Cardiac fibroblast (primary cell): ENCODE data around the gene NUMB.

ENCODE experiments used
- DNase-seq, 2 donors: peaks; one replicate each; pipeline versions ENCODE4 v3.0.0 to v3.0.0-alpha.2; 2010; ENCODE audit warnings: low read depth in 2 of 2
- H3K4me3 ChIP-seq, 2 donors: replicated peaks in 1 of 2; 1 replicate in 1 of 2; 2 replicates in 1 of 2; pipeline ENCODE4 v1.5.1; 2011; ENCODE audit warnings: low read depth in 2 of 2, low read length in 2 of 2, mild to moderate bottlenecking in 2 of 2, moderate library complexity in 1 of 2
- TF ChIP-seq, protein P1 (sequence below): IDR thresholded peaks from one replicate; pipeline ENCODE4 v1.5.1; 2011; ENCODE audit warnings: low read depth, mild to moderate bottlenecking, low read length, inconsistent platforms

The NUMB gene

DNA sequence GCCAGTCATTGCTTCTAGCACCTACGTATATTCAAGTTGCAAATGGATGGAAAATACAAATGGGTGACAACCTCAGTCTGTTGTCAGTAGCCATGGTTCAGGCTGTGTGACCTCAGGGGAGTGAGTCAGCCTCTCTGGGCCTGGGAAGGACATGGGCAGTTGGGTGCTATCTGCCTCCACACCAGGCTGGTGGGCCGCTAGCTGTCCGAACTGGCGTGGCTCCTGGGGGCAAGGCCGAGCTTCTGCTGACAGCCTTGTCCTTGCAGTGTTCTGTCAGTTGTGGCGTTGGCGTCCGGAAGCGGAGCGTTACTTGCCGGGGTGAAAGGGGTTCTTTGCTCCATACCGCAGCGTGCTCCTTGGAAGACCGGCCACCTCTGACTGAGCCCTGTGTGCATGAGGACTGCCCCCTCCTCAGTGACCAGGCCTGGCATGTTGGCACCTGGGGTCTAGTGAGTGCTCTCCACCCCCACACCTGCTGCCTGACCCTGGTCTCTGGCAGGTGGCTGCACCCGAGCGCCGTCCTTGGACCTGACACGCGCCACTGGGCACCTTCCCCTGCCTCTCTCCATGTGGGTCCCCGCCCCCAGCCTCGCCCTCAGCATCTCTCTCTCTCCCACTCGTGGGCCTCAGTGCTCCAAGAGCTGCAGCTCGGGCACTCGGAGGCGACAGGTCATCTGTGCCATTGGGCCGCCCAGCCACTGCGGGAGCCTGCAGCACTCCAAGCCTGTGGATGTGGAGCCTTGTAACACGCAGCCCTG, 203.9 kb downstream of the NUMB start:
- no peak for DNase-seq

DNA sequence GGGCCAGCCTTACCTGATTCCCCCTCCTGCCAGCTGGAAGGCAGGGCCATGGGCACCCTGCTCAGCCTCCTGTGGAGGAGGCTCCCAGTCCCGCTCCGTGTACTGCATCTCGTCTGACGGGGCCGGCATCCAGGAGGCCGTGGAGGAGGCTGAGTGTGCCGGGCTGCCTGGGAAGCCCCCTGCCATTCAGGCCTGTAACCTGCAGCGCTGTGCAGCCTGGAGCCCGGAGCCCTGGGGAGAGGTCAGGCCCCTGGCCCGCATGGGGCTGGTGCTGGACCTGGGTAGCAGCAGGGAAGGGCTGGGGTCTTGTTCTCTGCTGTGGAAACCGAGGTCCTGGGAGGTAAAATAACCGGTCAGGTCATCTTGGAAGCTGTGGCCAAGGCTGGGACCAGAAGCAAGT, 204.6 kb downstream of the NUMB start:
- TF ChIP-seq, protein P1, sequence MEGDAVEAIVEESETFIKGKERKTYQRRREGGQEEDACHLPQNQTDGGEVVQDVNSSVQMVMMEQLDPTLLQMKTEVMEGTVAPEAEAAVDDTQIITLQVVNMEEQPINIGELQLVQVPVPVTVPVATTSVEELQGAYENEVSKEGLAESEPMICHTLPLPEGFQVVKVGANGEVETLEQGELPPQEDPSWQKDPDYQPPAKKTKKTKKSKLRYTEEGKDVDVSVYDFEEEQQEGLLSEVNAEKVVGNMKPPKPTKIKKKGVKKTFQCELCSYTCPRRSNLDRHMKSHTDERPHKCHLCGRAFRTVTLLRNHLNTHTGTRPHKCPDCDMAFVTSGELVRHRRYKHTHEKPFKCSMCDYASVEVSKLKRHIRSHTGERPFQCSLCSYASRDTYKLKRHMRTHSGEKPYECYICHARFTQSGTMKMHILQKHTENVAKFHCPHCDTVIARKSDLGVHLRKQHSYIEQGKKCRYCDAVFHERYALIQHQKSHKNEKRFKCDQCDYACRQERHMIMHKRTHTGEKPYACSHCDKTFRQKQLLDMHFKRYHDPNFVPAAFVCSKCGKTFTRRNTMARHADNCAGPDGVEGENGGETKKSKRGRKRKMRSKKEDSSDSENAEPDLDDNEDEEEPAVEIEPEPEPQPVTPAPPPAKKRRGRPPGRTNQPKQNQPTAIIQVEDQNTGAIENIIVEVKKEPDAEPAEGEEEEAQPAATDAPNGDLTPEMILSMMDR, result no peak
- H3K4me3 ChIP-seq, result no peak overlapping the region
- no peak for DNase-seq

More for the DNA sequence above, 203.9 kb downstream of the NUMB start:
- TF ChIP-seq, protein P1, result no peak
- H3K4me3 ChIP-seq, result no peak overlapping the region

DNA sequence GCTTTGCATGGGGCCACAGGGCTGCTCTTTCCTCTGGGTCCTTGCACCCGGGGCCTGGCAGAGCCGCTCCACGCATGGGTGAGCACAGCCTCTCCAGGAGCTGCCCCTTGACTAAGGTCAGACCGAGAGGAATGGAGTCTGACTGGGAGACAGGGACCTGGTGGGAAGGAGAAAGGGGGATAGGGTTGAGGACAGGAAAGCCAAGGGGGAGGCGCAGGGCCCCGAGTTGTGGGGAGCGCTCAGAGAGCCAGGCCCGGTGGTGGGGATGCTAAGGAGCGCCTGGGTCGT, 205.1 kb downstream of the NUMB start:
- H3K4me3 ChIP-seq, result no peak overlapping the region
- TF ChIP-seq, protein P1, result no peak
- no peak for DNase-seq

DNA sequence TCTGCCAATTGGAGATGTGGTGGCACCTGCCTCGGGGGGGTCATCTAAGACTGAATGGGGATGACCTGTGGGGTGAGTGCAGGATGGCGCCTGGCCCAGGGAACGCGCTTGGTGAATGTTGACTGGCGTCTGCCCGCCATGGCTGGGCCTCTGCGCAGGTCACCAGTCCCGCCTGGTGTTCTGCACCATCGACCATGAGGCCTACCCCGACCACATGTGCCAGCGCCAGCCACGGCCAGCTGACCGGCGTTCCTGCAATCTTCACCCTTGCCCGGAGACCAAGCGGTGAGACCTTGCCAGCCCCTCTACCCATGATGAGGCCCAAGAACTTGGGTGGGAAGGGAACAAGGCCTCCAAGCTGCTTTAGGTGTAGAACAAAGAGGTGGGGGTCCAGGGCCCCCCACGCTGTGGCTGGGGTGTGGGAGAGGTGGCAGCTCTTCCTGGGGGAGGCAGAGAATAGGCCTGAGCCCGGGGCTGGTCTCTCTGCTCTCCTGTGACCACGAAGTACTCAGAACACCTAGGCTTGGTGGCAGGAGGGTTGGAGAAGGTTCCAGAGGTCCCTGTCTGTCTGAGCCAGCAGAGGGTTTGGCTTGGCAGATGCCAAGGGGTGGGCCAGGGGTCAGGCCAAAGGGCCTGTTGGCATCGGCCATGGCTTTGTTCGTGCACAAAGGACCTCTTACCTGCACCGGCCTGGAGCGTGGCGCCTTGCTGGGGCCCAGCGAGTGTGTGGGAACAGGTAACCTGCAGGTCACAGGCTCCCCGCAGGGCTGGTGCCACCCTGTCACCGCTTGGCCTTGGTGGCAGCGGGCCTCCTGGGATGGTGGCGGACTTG, 205.6 kb downstream of the NUMB start:
- H3K4me3 ChIP-seq, result no peak overlapping the region
- TF ChIP-seq, protein P1, result no peak
- DNase-seq, result no peak

DNA sequence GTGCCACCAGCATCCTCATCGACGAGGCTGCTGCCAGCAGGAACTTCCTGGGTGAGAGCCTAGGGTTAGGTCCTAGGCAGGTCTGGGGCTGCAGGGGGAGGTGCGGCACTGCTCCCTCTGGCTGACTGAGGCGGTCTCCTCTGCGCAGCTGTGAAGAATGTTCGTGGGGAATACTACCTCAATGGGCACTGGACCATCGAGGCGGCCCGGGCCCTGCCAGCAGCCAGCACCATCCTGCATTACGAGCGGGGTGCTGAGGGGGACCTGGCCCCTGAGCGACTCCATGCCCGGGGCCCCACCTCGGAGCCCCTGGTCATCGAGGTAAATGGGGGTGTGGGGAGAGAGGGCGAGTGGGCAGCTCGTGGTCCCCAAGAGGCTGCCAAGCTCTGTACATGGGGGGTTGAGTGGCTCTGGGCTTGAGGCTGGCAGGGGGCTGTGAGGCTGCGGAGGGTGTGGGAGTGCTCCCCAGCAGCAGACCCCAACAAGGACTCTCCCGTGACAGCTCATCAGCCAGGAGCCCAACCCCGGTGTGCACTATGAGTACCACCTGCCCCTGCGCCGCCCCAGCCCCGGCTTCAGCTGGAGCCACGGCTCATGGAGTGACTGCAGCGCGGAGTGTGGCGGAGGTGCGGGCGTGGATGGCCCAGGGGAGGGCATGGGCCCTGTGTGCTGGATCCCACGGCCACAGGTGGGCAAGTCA, 206.7 kb downstream of the NUMB start:
- H3K4me3 ChIP-seq, result no peak overlapping the region
- DNase-seq, result no peak
- TF ChIP-seq, protein P1, result no peak

DNA sequence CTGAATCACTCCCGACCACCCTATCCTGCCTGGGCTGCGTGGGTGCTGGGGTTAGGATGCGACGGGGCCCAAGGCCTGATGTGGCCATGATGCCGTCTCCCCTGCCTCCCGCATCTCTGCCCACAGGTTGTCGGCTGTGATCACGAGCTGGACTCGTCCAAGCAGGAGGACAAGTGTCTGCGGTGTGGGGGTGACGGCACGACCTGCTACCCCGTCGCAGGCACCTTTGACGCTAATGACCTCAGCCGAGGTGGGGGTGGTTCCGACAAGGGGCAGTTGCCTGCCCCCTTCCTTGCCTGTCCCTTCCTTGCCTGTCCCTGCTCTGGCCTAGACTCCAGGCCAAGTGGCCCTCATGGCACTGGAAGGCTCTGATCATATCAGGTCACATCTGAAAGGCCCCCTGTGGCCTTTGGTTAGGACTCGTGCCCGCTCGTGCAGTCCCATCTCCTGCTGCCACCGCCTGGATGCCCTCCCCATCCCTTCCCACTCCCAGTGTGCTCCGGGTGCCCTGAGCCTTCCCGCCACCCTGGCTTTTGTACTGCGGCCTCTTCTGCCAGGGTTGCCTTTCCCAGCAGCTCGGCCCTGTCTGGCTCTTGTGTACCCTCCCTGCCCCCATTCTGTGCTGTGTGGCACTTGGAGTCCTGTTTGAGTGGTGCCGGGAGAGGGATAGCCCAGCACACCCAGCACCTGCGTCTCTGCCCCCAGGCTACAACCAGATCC, 207.4 kb downstream of the NUMB start:
- TF ChIP-seq, protein P1, result no peak
- no peak for DNase-seq
- H3K4me3 ChIP-seq, result no peak overlapping the region
